ENCODE measurements around the gene STYXL1. TPM values are rescaled to one million over a fixed set of nuclear protein-coding genes. Genes with fewer than 3 reads are reported as not detected.
A peak's percentile ranks its signal among the peaks of the same experiment; 100 is the strongest.

Gene STYXL1
- total RNA-seq, 1 donor from 2014 or later: 33.9 TPM

GRCh38 chr7:75960372-75960771 is 87.4 kb downstream of the STYXL1 start:
- no peak for DNase-seq (ENCODE audit: low read depth in 2 of 2)

GRCh38 chr7:75958802-75959543 is 88.8 kb downstream of the STYXL1 start:
- DNase-seq (ENCODE audit: low read depth in 2 of 2): no peak

GRCh38 chr7:75957021-75957736 is 90.6 kb downstream of the STYXL1 start:
- DNase-seq (ENCODE audit: low read depth in 2 of 2): peak in 1 of 2 donors; percentile 71

- DNase-seq (ENCODE audit: low read depth in 2 of 2): no peak
Measured at GRCh38 chr7:75955331-75955955, 92.4 kb downstream of the STYXL1 start.

GRCh38 chr7:75953931-75954330 is 93.9 kb downstream of the STYXL1 start:
- DNase-seq (ENCODE audit: low read depth in 2 of 2): no peak

- no peak for DNase-seq (ENCODE audit: low read depth in 2 of 2)
Measured at GRCh38 chr7:75953431-75953830, 94.4 kb downstream of the STYXL1 start.

- DNase-seq (ENCODE audit: low read depth in 2 of 2): peak; percentile 46 to 62
Measured at GRCh38 chr7:75951506-75951905, 96.3 kb downstream of the STYXL1 start.

- no peak for DNase-seq (ENCODE audit: low read depth in 2 of 2)
Measured at GRCh38 chr7:75950111-75950681, 97.6 kb downstream of the STYXL1 start.

- peak in 1 of 2 donors; percentile 70 for DNase-seq (ENCODE audit: low read depth in 2 of 2)
Measured at GRCh38 chr7:75948179-75948578, 99.6 kb downstream of the STYXL1 start.

Other genes starting within 250 kb of the STYXL1 start
- not detected in 2 replicates for gene CCL24, start 234.2 kb downstream of the STYXL1 start, total RNA-seq
- 14.8 and 16.1 TPM in 2 replicates for gene RHBDD2, start 169.0 kb downstream of the STYXL1 start, total RNA-seq
- 67.6 and 132 TPM in 2 replicates for gene POR, start 132.8 kb downstream of the STYXL1 start, total RNA-seq
- gene TMEM120A, start 53.4 kb downstream of the STYXL1 start, total RNA-seq: 56.4 and 197 TPM in 2 replicates
- gene MDH2, start 106 bp upstream of the STYXL1 start, total RNA-seq: 29.8 and 35.3 TPM in 2 replicates
- 1.5 and 3.0 TPM in 2 replicates for gene SRRM3, start 153.9 kb upstream of the STYXL1 start, total RNA-seq